ENCODE results near the gene NFAM1. TPM values are rescaled to one million over a fixed set of nuclear protein-coding genes. Genes with fewer than 3 reads are reported as not detected.

Gene NFAM1
- 0.07 TPM in 1 of 2 replicates, not detected in the other for total RNA-seq

DNA sequence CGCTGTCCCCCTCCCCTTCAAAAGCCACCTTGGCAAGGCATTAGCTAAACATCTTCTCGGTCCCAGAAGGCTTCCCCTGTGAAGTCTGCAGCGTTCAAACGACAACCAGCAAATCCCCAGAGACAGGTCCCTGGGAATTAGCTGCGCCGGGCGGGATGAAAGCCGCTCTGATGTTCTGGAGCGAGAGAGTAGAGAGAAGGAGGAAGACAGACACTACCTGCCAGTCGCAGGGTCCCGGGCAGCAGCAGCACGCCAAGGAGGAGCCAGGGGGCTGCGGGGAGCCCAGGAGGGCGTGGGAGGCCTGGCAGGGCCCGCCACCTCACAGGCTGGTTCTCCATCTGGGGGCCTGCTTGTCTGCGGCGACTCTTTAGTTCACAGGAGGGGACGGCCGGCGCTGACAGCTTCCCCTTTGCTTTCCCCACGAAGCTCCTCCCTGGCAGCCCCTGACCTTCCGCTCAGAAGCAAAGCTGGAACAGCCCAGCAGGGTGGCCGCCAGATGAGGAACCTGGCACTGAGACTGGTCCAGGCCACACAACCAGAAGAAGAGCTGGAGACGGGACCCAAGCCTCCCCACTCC is at the start of gene NFAM1:
TSS of gene NFAM1 (minus strand) at position 384 of the 577 bp plus-strand sequence. CDS start at position 338, 46 bp downstream.

Other genes starting within 250 kb of the NFAM1 start
- 34.0 and 42.8 TPM in 2 replicates for gene TCF20, start 161.8 kb downstream of the NFAM1 start, total RNA-seq
- 36.4 and 38.7 TPM in 2 replicates for gene RRP7A, start 87.4 kb upstream of the NFAM1 start, total RNA-seq
- 3.0 and 5.8 TPM in 2 replicates for gene SERHL2, start 121.6 kb upstream of the NFAM1 start, total RNA-seq
- 21.6 and 29.6 TPM in 2 replicates for gene POLDIP3, start 182.5 kb upstream of the NFAM1 start, total RNA-seq
- not detected in 2 replicates for gene ATP5MGL, start 208.2 kb upstream of the NFAM1 start, total RNA-seq
- 60.1 and 95.2 TPM in 2 replicates for gene CYB5R3, start 217.0 kb upstream of the NFAM1 start, total RNA-seq

All from airway epithelial cell (primary cell).